WTC11 (cell line): ENCODE data around the gene POLR2M. TPM values are rescaled to one million over a fixed set of nuclear protein-coding genes. Genes with fewer than 3 reads are reported as not detected.

Source experiments
- ATAC-seq: fragments of 200-7000 bp; cut with Tn5 transposase; 2 replicates; pipeline ENCODE4 v1.10.0; 2021; ENCODE audit warnings: mild to moderate bottlenecking, moderate library complexity
- Bru-seq: library from RNA; stranded (reverse); fragments of 400-500 nt; gene quantifications from one replicate; lab custom pipeline; 2021; lab: Mats Ljungman, UMichigan
- CTCF ChIA-PET: fragments of 300-600 bp; sonication (Branson Sonifier 250); formaldehyde crosslinking; loops from one replicate; lab custom pipeline; 2021; ENCODE audit warnings: antibody characterized with exemption; lab: Charles Lee
- POLR2A ChIA-PET: fragments of 350-600 bp; sonication (Branson Sonifier 250); formaldehyde crosslinking; loops from one replicate; lab custom pipeline; 2021; ENCODE audit warnings: antibody characterized with exemption; lab: Charles Lee
- DNase-seq: peaks from one replicate; pipeline ENCODE4 v3.0.0; 2021; ENCODE audit warnings: low spot score
- H3K27ac Mint-ChIP-seq: 2 replicates; pipeline ENCODE4 v1.8.0; 2021; ENCODE audit warnings: mixed read lengths
- H3K27me3 Mint-ChIP-seq: 2 replicates; pipeline ENCODE4 v1.8.0; 2021; ENCODE audit warnings: low read depth, mild to moderate bottlenecking, moderate library complexity, mixed read lengths
- H3K36me3 Mint-ChIP-seq: 2 replicates; pipeline ENCODE4 v1.8.0; 2021; ENCODE audit warnings: mixed read lengths
- H3K4me1 Mint-ChIP-seq: 2 replicates; pipeline ENCODE4 v1.8.0; 2022; ENCODE audit warnings: mixed read lengths
- H3K4me3 Mint-ChIP-seq: 2 replicates; pipeline ENCODE4 v1.8.0; 2021; ENCODE audit warnings: mild to moderate bottlenecking, moderate library complexity, mixed read lengths
- H3K9me3 Mint-ChIP-seq: 2 replicates; pipeline ENCODE4 v1.8.0; 2021; ENCODE audit warnings: mixed read lengths
- ATF1 ChIP-seq: sonication (generic); formaldehyde crosslinking; IDR thresholded peaks from 2 replicates; pipeline ENCODE4 v1.8.1; 2023; ENCODE audit warnings: mild to moderate bottlenecking, moderate library complexity, missing genetic modification reagents
- CDX4 ChIP-seq: fragments of 250-450 bp; sonication (Bioruptor Pico); IDR thresholded peaks from 2 replicates; pipeline ENCODE4 v1.9.0; 2021; ENCODE audit warnings: moderate library complexity, mild to moderate bottlenecking, inconsistent platforms, borderline replicate concordance
- E2F1 ChIP-seq: sonication (generic); formaldehyde crosslinking; IDR thresholded peaks from 2 replicates; pipeline ENCODE4 v1.8.0; 2022; ENCODE audit warnings: mild to moderate bottlenecking, missing genetic modification reagents
- ESRRA ChIP-seq: sonication (generic); formaldehyde crosslinking; IDR thresholded peaks from 2 replicates; pipeline ENCODE4 v1.8.1; 2022; ENCODE audit warnings: mild to moderate bottlenecking, missing genetic modification reagents, borderline replicate concordance
- ETV6 ChIP-seq: sonication (generic); formaldehyde crosslinking; IDR thresholded peaks from 2 replicates; pipeline ENCODE4 v1.8.1; 2022; ENCODE audit warnings: mild to moderate bottlenecking, missing genetic modification reagents
- FOXJ3 ChIP-seq: sonication (generic); formaldehyde crosslinking; IDR thresholded peaks from 2 replicates; pipeline ENCODE4 v1.9.0; 2021; ENCODE audit warnings: missing genetic modification reagents, mild to moderate bottlenecking, borderline replicate concordance
- FOXP1 ChIP-seq: sonication (generic); formaldehyde crosslinking; IDR thresholded peaks from 2 replicates; pipeline ENCODE4 v1.8.0; 2022; ENCODE audit warnings: missing genetic modification reagents, mild to moderate bottlenecking, moderate library complexity, borderline replicate concordance
- FOXP4 ChIP-seq: sonication (generic); formaldehyde crosslinking; IDR thresholded peaks from 2 replicates; pipeline ENCODE4 v1.8.0; 2022; ENCODE audit warnings: mild to moderate bottlenecking, missing genetic modification reagents
- JUN ChIP-seq: sonication (generic); formaldehyde crosslinking; IDR thresholded peaks from 2 replicates; pipeline ENCODE4 v1.8.0; 2023; ENCODE audit warnings: mild to moderate bottlenecking, missing genetic modification reagents
- KAT7 ChIP-seq: sonication (generic); formaldehyde crosslinking; IDR thresholded peaks from 2 replicates; pipeline ENCODE4 v1.8.1; 2023; ENCODE audit warnings: missing genetic modification reagents, mild to moderate bottlenecking, borderline replicate concordance
- MYBL2 ChIP-seq: sonication (generic); formaldehyde crosslinking; IDR thresholded peaks from 2 replicates; pipeline ENCODE4 v1.8.1; 2023; ENCODE audit warnings: mild to moderate bottlenecking, moderate library complexity, missing genetic modification reagents
- NFYB ChIP-seq: sonication (generic); formaldehyde crosslinking; conservative IDR thresholded peaks from 2 replicates; pipeline ENCODE4 v1.8.0; 2022; ENCODE audit warnings: low read depth, missing genetic modification reagents
- NR2C2 ChIP-seq: sonication (generic); formaldehyde crosslinking; IDR thresholded peaks from 2 replicates; pipeline ENCODE4 v1.8.0; 2022; ENCODE audit warnings: mild to moderate bottlenecking, missing genetic modification reagents
- OVOL2 ChIP-seq: fragments of 250-450 bp; sonication (Bioruptor Pico); IDR thresholded peaks from 2 replicates; pipeline ENCODE4 v1.9.0; 2021; ENCODE audit warnings: mild to moderate bottlenecking, borderline replicate concordance
- RORB ChIP-seq: fragments of 250-450 bp; sonication (Bioruptor Pico); IDR thresholded peaks from 2 replicates; pipeline ENCODE4 v1.9.0; 2021; ENCODE audit warnings: mild to moderate bottlenecking
- SMAD3 ChIP-seq: sonication (generic); formaldehyde crosslinking; IDR thresholded peaks from 2 replicates; pipeline ENCODE4 v1.8.0; 2022; ENCODE audit warnings: missing genetic modification reagents, mild to moderate bottlenecking, borderline replicate concordance
- SOX15 ChIP-seq: fragments of 250-450 bp; sonication (Bioruptor Pico); IDR thresholded peaks from 2 replicates; pipeline ENCODE4 v1.9.0; 2021; ENCODE audit warnings: mild to moderate bottlenecking
- TP53 ChIP-seq: sonication (generic); formaldehyde crosslinking; IDR thresholded peaks from 2 replicates; pipeline ENCODE4 v1.8.1; 2023; ENCODE audit warnings: mild to moderate bottlenecking, missing genetic modification reagents
- ZNF138 ChIP-seq: sonication (generic); formaldehyde crosslinking; conservative IDR thresholded peaks from 2 replicates; pipeline ENCODE4 v1.8.1; 2022; ENCODE audit warnings: mild to moderate bottlenecking, moderate library complexity, missing genetic modification reagents
- ZNF219 ChIP-seq: sonication (generic); formaldehyde crosslinking; IDR thresholded peaks from 2 replicates; pipeline ENCODE4 v1.8.0; 2023; ENCODE audit warnings: missing genetic modification reagents, mild to moderate bottlenecking, borderline replicate concordance
- ZNF281 ChIP-seq: sonication (generic); formaldehyde crosslinking; IDR thresholded peaks from 2 replicates; pipeline ENCODE4 v1.8.0; 2023; ENCODE audit warnings: mild to moderate bottlenecking, missing genetic modification reagents
- ZNF423 ChIP-seq: fragments of 250-450 bp; sonication (Bioruptor Pico); IDR thresholded peaks from 2 replicates; pipeline ENCODE4 v2.1.2; 2022; ENCODE audit warnings: mild to moderate bottlenecking, moderate library complexity
- long read RNA-seq, 3 experiments: library from RNA in 1 of 3; library from capped mRNA in 1 of 3; library from polyadenylated mRNA in 1 of 3; unstranded in 2 of 3; stranded (forward) in 1 of 3; transcript quantifications; one replicate each; pipeline ENCODE4 v2.0.0, GENCODE V29; 2021
- total RNA-seq: library from RNA; stranded (reverse); gene quantifications from 3 replicates; pipeline ENCODE4 v1.2.3, GENCODE V29; 2021
- TF ChIP-seq, protein P1 (sequence below): sonication (generic); formaldehyde crosslinking; IDR thresholded peaks from 2 replicates; pipeline ENCODE4 v1.8.1; 2023; ENCODE audit warnings: mild to moderate bottlenecking, missing genetic modification reagents, moderate library complexity
- TF ChIP-seq, protein P2 (sequence below): sonication (generic); formaldehyde crosslinking; IDR thresholded peaks from 2 replicates; pipeline ENCODE4 v1.8.0; 2022; ENCODE audit warnings: missing genetic modification reagents

Gene POLR2M
- 78.6 to 85.5 TPM (median 84.4 TPM) in 3 replicates for total RNA-seq
- Bru-seq, nascent RNA, result percentile 96 among the genes with signal in this experiment
- long read RNA-seq, experiment 1, full-length matches to known transcripts, result 135 of 160 reads
- long read RNA-seq, experiment 1, partial matches to known transcripts, result 19 of 160 reads
- long read RNA-seq, experiment 1, other reads (novel, unspliced or antisense), result 6 of 160 reads
- long read RNA-seq, experiment 2, full-length matches to known transcripts, result 17 of 37 reads
- long read RNA-seq, experiment 2, partial matches to known transcripts, result 0 of 37 reads
- long read RNA-seq, experiment 2, other reads (novel, unspliced or antisense), result 20 of 37 reads
- long read RNA-seq, experiment 3, full-length matches to known transcripts, result 22 of 23 reads
- long read RNA-seq, experiment 3, partial matches to known transcripts, result 0 of 23 reads
- long read RNA-seq, experiment 3, other reads (novel, unspliced or antisense), result 1 of 23 reads

DNA sequence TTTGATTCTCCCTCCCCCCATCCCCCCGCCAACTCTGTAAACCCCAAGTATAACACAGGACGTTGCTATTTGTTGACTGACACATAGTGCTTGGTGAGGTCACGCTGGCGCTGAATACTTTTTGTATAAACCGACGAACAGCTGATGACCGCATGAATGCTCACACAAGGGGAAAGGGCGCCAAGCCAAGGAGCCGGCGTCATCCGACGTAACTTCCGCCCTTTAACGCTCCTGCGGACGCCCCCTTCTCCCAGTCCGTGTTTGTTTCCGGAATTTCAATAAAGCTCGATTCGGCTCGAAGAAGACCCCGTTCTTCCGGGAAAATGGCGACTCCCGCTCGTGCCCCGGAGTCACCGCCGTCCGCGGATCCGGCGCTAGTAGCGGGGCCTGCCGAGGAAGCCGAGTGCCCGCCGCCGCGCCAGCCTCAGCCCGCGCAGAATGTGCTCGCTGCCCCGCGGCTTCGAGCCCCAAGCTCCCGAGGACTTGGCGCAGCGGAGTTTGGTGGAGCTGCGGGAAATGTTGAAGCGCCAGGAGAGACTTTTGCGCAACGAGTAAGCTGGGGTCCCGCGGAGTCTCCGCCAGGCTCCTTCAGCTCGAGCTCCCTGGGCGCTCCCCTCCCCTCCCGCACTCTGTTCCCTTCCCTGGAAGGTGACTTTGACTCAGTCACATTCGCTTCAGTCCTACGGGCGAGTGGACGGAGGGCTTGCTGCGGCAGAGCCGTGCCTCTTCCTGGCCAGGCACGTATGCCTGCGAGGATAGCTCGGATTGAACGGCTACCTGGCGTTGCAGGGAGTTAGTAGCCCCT is at the start of gene POLR2M:
TSS of gene POLR2M (plus strand) at position 310 of the 805 bp plus-strand sequence. CDS start at position 439, 129 bp downstream.
- Mint-ChIP-seq H3K4me3 (peak within 1 kb of the TSS; percentile 96), H3K27me3 (peaks cover 44% of the 10 kb centered on the region), H3K36me3 (peaks cover 28% of the 10 kb centered on the region), H3K4me1 (peaks cover 10% of the 10 kb centered on the region), H3K9me3 (peaks cover 12% of the 10 kb centered on the region), H3K27ac (peak within 1 kb of the TSS; percentile 61; the same call in 1 of the 2 replicates)
- ChIA-PET POLR2A (interaction anchor here (0.6 to 1.8 kb wide), 6 partner anchors 16 to 266 kb away, joined by 3 to 4 read pairs (median 3); no protein-coding TSS in a partner anchor), CTCF (interaction anchor here (0.9 to 2.5 kb wide), 12 partner anchors 10 to 1216 kb away, joined by 3 to 9 read pairs (median 5); no protein-coding TSS in a partner anchor)
- DNase-seq (peak; percentile 76), ATAC-seq (peak; percentile 90)
- TF ChIP-seq CDX4 (CRISPR knock-in tag) (no peak), JUN (CRISPR knock-in tag) (no peak), ZNF281 (peak; percentile 70; the same call in 1 of the 2 replicates), NFYB (no peak), KAT7 (CRISPR knock-in tag) (peak; percentile 64; the same call in 1 of the 2 replicates), ZNF138 (CRISPR knock-in tag) (no peak), TP53 (CRISPR knock-in tag) (peak; percentile 58; the same call in 1 of the 2 replicates), ETV6 (CRISPR knock-in tag) (peak; percentile 93), RORB (CRISPR knock-in tag) (no peak), SOX15 (no peak), FOXP4 (CRISPR knock-in tag) (peak; percentile 36; the same call in 1 of the 2 replicates), OVOL2 (CRISPR knock-in tag) (no peak), MYBL2 (CRISPR knock-in tag) (peak; percentile 90), E2F1 (peak; percentile 78; the same call in 1 of the 2 replicates), FOXJ3 (CRISPR knock-in tag) (no peak), ZNF219 (CRISPR knock-in tag) (no peak), ESRRA (CRISPR knock-in tag) (no peak; the same call in 1 of the 2 replicates), NR2C2 (0 out of 2 replicates have a peak, but pooled peaks have one; percentile 12), SMAD3 (CRISPR knock-in tag) (no peak; the same call in 1 of the 2 replicates), ZNF423 (CRISPR knock-in tag) (no peak), ATF1 (CRISPR knock-in tag) (no peak), FOXP1 (CRISPR knock-in tag) (peak; percentile 64; the same call in 1 of the 2 replicates)
- TF ChIP-seq, protein P1, sequence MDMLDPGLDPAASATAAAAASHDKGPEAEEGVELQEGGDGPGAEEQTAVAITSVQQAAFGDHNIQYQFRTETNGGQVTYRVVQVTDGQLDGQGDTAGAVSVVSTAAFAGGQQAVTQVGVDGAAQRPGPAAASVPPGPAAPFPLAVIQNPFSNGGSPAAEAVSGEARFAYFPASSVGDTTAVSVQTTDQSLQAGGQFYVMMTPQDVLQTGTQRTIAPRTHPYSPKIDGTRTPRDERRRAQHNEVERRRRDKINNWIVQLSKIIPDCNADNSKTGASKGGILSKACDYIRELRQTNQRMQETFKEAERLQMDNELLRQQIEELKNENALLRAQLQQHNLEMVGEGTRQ (CRISPR knock-in tag), result peak; percentile 23; the same call in 1 of the 2 replicates
- TF ChIP-seq, protein P2, sequence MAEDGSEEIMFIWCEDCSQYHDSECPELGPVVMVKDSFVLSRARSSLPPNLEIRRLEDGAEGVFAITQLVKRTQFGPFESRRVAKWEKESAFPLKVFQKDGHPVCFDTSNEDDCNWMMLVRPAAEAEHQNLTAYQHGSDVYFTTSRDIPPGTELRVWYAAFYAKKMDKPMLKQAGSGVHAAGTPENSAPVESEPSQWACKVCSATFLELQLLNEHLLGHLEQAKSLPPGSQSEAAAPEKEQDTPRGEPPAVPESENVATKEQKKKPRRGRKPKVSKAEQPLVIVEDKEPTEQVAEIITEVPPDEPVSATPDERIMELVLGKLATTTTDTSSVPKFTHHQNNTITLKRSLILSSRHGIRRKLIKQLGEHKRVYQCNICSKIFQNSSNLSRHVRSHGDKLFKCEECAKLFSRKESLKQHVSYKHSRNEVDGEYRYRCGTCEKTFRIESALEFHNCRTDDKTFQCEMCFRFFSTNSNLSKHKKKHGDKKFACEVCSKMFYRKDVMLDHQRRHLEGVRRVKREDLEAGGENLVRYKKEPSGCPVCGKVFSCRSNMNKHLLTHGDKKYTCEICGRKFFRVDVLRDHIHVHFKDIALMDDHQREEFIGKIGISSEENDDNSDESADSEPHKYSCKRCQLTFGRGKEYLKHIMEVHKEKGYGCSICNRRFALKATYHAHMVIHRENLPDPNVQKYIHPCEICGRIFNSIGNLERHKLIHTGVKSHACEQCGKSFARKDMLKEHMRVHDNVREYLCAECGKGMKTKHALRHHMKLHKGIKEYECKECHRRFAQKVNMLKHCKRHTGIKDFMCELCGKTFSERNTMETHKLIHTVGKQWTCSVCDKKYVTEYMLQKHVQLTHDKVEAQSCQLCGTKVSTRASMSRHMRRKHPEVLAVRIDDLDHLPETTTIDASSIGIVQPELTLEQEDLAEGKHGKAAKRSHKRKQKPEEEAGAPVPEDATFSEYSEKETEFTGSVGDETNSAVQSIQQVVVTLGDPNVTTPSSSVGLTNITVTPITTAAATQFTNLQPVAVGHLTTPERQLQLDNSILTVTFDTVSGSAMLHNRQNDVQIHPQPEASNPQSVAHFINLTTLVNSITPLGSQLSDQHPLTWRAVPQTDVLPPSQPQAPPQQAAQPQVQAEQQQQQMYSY (CRISPR knock-in tag), result peak; percentile 22; the same call in 1 of the 2 replicates
